Measurements from ENCODE around the gene C1orf226. TPM values are rescaled to one million over a fixed set of nuclear protein-coding genes. Genes with fewer than 3 reads are reported as not detected.
A peak's percentile ranks its signal among the peaks of the same experiment; 100 is the strongest.

Gene C1orf226
- total RNA-seq, 1 donor from 2014 or later, result 2.0 TPM

GRCh38 chr1:162364498-162364897 lies 17.0 kb upstream of the C1orf226 start:
- intact Hi-C loops (cut with DNase I), result no loop called here
- DNase-seq (ENCODE audit: low spot score), result no peak

DNA sequence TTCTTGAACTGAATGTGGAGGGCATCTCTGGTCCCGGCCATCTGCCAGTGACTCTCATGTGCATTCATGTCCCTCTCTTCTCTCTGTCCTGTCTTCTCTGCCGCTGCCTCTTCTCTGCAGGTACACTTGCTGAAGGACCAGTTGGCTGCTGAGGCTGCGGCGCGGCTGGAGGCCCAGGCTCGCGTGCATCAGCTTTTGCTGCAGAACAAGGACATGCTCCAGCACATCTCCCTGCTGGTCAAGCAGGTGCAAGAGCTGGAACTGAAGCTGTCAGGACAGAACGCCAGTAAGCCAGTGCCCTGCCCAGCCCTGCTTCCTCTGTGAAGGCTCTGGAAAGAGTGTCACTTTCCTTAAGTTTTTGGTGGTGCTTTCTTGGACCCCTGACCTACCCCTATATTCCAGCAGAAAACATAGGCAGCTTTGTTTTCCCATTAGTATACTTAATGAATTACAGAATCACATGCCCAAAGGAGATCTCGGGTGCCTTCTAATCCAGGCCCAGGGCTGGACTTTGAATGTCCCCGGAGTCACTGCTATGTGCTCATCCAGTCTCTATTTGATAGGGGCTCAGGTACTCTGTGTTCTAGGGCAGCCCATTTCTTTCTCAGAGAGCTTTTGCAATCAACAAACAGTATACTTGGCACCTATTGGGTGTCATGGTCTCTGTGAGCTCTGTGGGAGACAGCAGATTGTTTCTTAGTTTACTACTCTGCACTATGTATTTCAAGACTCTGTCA lies 16.1 kb upstream of the C1orf226 start:
- intact Hi-C loops (cut with DNase I), result no loop called here
- peak; percentile 39 for DNase-seq (ENCODE audit: low spot score)

DNA sequence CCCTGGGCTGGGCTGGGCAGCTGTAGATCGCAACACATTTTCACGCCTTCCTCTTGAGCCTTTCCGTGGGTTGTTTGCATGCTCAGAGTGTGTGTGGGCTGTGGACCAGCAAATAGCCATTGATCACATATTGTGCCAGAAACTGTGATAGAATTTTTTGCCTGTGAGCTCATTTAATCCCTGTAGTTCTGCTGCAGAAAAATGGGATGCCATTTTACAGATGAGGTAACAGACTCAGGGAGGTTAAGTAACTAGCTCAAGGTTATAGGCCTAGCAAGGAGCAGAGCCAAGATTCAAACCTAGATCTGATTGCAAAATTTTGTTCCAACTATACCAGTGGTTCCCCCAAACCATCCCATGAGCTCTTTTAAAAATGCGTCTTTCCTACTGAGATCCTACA lies 15.4 kb upstream of the C1orf226 start:
- intact Hi-C loops (cut with DNase I), result no loop called here
- no peak for DNase-seq (ENCODE audit: low spot score)

- intact Hi-C loops (cut with DNase I), result no loop called here
- DNase-seq (ENCODE audit: low spot score), result peak; percentile 27
Measured at GRCh38 chr1:162366671-162367070, 14.9 kb upstream of the C1orf226 start.

DNA sequence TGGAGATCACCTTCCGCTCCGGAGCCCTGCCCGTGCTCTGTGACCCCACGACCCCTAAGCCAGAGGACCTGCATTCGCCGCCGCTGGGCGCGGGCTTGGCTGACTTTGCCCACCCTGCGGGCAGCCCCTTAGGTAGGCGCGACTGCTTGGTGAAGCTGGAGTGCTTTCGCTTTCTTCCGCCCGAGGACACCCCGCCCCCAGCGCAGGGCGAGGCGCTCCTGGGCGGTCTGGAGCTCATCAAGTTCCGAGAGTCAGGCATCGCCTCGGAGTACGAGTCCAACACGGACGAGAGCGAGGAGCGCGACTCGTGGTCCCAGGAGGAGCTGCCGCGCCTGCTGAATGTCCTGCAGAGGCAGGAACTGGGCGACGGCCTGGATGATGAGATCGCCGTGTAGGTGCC lies 14.5 kb upstream of the C1orf226 start:
- peak; percentile 66 for DNase-seq (ENCODE audit: low spot score)
- intact Hi-C loops (cut with DNase I), result no loop called here

- DNase-seq (ENCODE audit: low spot score), result peak; percentile 41
- intact Hi-C loops (cut with DNase I), result no loop called here
Measured at GRCh38 chr1:162367772-162368171, 13.8 kb upstream of the C1orf226 start.

DNA sequence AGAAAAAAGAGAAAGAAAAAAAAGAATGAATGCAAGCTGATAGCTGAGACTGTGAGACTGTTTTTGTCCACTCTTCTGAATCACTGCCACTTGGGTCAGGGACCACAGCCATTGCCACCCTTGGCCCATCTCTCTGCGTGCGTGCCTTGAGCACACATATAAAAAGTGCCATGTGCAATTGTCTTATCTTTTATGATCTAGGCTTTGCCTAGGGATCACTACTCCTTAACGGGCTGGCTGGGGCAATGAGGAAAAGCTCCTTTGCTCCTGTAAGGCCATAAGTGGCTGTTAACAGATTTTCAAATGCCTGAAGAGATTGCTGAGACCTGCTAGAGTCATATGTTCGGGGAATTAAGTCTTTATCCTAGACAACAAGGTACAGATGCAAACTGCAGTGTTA lies 13.1 kb upstream of the C1orf226 start:
- intact Hi-C loops (cut with DNase I), result no loop called here
- peak; percentile 60 for DNase-seq (ENCODE audit: low spot score)

DNA sequence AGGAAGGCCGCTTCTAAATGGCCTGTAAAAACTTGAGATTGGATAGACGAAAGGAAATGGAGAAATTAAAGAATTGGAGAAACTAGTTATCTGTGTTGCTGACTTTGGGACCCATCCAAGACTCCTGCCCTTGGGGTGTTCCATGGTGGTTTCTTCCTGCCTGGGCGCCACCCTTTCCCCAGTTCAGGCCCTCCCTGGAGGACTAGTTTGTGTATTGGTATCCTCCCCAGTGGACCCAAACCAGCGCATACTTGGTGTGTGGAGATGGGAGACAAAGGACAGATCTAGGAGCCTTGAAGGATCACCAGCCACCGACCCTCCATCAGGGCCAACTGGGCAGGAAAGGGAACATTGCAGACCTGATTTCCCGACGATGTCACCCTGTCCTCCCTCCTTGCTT lies 12.0 kb upstream of the C1orf226 start:
- intact Hi-C loops (cut with DNase I), result no loop called here
- no peak for DNase-seq (ENCODE audit: low spot score)

DNA sequence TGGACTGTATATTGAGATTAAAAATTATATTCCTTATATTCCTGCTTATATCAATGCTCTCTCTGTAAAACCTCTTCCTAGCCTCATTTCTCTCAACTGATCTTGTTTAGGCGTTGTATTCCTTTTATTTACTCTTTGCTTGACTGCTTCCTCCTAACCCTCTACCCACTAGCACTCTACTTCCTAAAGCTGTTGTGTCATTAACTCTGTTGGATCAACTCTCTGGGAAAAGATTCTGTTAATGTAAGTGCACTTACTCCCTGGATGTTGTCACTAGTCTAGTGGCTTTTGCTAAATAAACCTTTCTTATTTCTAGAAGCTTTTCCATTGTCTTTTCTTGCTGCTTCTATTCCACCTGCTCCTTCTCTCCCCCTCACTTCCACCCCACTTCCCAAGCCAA lies 11.4 kb upstream of the C1orf226 start:
- no peak for DNase-seq (ENCODE audit: low spot score)

GRCh38 chr1:162370721-162371120 lies 10.8 kb upstream of the C1orf226 start:
- no peak for DNase-seq (ENCODE audit: low spot score)
- intact Hi-C loops (cut with DNase I), result no loop called here

More for the DNA sequence above, 11.4 kb upstream of the C1orf226 start:
- intact Hi-C loops (cut with DNase I), result no loop called here

DNA sequence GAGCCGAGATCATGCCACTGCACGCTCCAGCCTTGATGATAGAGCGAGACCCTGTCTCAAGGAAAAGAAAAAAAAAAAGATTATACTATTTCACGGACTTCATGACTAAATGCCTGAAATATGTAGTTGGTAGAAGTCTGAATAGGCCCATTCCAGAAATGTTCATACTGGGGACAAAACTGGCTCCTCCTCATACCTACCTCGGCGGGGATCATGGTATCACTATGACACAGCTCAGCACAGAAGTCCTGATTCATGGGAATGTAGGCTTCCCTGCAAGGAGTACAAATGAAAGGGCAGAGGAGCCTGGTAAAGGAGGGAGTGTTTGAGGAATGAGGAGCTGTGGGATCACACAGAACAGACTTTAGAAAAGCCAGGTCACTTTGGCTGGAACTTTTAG lies 9.9 kb upstream of the C1orf226 start:
- DNase-seq (ENCODE audit: low spot score), result no peak
- intact Hi-C loops (cut with DNase I), result no loop called here

DNA sequence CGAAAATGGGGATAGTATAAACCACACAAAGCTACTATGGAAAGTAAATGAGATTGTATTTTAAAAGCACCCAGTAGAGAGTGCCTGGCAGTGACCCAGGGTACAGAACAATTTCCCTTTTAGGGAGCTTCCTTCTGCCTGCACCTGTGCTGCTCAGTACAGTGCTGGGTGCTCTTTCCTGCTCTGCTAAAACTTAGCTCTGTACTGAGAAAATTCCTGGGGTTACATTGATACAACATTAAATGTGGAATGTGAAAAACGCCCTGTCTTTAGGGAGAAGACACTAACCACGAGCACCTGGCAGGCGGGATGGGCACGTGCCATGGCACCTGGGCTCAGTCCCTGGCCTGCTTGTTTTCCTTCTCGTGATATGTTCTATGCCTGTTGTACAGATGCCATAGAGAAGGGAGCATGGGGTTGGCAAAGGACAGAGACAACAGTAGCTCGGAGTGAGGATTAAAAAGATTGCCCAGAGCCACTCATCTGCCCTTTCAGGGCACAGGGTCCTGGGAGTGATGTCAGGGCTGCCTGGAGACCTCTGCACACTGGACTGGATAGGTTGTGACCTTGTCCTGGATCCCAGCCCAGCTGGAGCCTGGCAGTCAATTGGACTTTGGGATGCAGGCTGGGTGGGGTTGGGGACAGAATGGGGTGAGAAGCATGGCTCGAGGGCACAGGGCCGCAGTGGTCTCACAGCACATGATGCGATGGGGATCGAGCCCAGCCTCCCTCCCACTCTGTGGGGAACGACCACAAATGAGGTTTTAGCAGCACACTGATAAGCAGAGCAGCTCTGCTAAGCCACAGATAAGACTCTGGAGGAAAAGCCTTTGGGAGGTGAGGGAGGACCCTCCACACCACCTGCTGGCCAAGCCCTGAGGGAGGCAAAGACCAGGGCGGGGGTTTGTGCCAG lies 9.1 kb upstream of the C1orf226 start:
- no peak for DNase-seq (ENCODE audit: low spot score)
- intact Hi-C loops (cut with DNase I), result no loop called here

DNA sequence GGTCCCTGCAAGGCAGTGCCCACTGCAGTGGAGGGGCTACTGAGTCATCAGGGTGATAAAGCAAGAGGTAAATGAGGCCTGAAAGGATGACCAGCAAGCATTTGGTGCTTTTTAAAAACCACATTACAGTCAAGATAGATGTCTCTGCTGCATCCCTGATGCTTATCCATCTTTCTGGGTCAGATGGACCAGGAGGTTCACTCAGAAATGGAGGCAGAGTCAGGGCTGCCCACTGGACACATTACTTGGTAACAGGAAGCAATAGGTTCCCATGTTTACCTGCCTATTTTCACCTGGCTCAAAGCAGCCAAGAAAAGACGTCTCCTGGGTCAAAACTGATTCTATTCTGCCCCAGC lies 8.5 kb upstream of the C1orf226 start:
- DNase-seq (ENCODE audit: low spot score), result peak; percentile 24
- intact Hi-C loops (cut with DNase I), result no loop called here

DNA sequence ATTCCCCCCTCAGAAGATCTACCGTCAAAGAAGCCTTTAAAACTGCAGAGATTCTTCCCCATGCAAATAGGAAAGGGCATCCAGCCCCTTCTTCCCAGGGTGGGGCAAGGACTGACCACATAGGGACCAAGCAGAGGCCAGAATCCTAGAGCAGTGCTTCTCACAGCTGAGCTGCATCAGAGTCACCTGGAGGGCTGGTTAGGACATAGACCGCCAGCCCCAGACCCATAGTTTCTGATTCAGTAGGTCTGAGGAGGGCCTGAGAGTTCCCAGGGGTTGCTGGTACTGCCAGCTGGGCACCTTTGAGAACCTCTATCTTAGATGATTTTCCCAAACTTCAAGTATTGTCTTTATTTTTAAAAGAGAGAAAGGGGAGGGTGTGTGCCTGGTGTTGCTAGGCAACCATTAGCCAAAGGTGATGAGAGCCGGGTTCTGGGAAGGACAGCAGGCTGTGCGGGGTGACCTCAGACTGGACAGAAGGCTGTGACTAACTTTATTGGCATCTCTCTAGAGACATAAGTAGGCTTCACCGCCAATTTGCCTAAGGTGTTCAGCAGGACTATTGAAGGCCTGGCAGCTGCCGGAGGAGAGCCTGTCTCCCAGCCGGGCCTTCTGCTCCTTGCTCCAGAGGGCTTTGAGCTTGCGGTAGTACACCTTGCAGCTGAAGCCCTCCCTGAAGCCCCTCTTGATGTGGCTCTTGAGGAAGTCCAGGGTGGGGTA lies 7.8 kb upstream of the C1orf226 start:
- peak; percentile 69 for DNase-seq (ENCODE audit: low spot score)
- intact Hi-C loops (cut with DNase I), result no loop called here

DNA sequence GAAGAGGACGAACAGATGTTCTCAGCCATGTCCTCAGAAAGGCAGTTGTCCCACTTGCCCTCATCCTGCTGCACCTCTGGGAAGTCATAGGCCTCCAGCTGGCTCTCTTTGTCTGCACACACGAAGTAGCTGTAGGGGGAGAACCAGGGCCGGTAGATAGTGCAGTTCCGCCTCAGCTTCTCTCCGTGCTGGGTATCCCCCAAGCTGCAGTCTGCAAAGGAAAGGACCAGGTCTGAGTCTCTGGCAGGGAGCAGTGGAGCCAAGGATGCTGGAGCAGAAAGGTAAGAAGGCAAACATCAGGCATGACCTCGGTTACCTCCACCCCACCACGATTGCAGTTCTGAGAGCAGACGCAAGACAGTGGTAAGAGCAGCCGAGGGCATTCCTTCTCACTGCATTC lies 7.1 kb upstream of the C1orf226 start:
- intact Hi-C loops (cut with DNase I), result no loop called here

GRCh38 chr1:162375463-162375862 lies 6.1 kb upstream of the C1orf226 start:
- DNase-seq (ENCODE audit: low spot score), result peak; percentile 19
- intact Hi-C loops (cut with DNase I), result no loop called here

More for the DNA sequence above, 7.1 kb upstream of the C1orf226 start:
- DNase-seq (ENCODE audit: low spot score), result peak; percentile 63

DNA sequence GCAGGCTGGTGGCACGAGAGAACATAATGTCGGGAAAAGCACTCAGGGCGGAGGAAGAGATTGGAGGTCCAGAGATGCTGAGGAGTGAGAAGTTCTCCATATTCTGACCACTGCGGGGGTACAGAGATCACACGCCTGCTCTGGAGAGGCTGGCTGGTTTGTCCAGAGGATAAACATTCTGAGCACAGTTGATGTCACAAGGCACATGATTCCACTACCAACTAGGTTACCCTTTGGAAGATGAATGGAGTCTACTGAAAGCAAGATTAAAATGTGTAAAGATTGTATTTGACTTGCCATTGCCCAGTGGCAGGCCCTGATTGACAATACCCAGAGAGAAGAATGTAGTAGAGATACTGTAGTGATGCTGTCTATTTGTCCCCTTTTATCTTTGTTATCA lies 4.8 kb upstream of the C1orf226 start, which contains the start of gene SPATA46:
TSS of gene SPATA46 (minus strand) at position 164 of the 400 bp plus-strand sequence. CDS start at position 100, 64 bp downstream.
- intact Hi-C loops (cut with DNase I), result no loop called here
- DNase-seq (ENCODE audit: low spot score), result no peak

- intact Hi-C loops (cut with DNase I), result no loop called here
Measured at GRCh38 chr1:162380061-162380846, 1.3 kb upstream of the C1orf226 start.

More at GRCh38 chr1:162380061-162380846, 1.3 kb upstream of the C1orf226 start:
- no peak for DNase-seq (ENCODE audit: low spot score)
